ENCODE data around the gene PIGK. TPM values are rescaled to one million over a fixed set of nuclear protein-coding genes. Genes with fewer than 3 reads are reported as not detected.

The PIGK gene
- total and polyA plus RNA-seq, 11 donors, result 6.2 to 42.4 (median 27.0) TPM

- peaks cover 0 to under 1% (median 0%) of the 10 kb centered on the region in 12 donors for H3K9me3 ChIP-seq
These were observed 19.2 kb upstream of the PIGK start for GRCh38 chr1:77238462-77238861.

DNA sequence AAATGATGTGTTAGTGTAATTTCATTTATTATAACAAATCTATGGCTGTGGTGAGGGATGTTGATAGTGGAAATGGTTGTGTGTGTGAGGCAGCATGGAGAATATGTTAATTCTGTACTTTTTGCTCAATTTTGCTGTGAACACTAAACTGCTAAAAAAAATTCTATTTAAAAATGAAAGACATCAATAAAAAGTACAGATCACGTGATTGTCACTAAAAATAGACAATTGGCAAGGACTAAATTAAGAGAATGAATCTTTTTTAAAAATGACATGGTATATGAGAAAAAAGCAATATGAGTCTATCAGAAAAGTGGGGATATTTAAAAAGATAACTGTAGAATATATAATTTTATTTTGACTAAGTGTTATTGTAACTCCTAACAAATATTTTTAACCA is 15.7 kb upstream of the PIGK start:
- 46 to 62% (median 55%) methylated on average over 1 of the region's 1 CpG for WGBS, 4 donors
- no peaks in the 10 kb centered on the region for H3K36me3 ChIP-seq
- H3K27ac ChIP-seq, result no peak overlapping the region
- H3K4me1 ChIP-seq, result no peaks in the 10 kb centered on the region
- H3K27me3 ChIP-seq, result no peaks in the 10 kb centered on the region
- peaks cover 0 to 11% (median 0%) of the 10 kb centered on the region in 12 donors for H3K9me3 ChIP-seq
- DNase-seq (no peak), ATAC-seq (no peak)
- intact Hi-C loops (cut with DNase I), result no loop called here
- no peak overlapping the region for H3K4me3 ChIP-seq
- TF ChIP-seq POLR2A (IDR thresholded peaks at IDR 0.05) (no peak), CTCF (IDR thresholded peaks at IDR 0.05) (no peak)

More at GRCh38 chr1:77238462-77238861, 19.2 kb upstream of the PIGK start:
- 70 to 80% (median 76%) methylated on average over 1 of the region's 1 CpG for WGBS, 4 donors
- no peak overlapping the region for H3K4me3 ChIP-seq
- H3K27me3 ChIP-seq, result peaks cover 0 to 5% (median 0%) of the 10 kb centered on the region in 9 donors
- intact Hi-C loops (cut with DNase I), result no loop called here
- TF ChIP-seq POLR2A (IDR thresholded peaks at IDR 0.05), result no peak
- TF ChIP-seq CTCF (IDR thresholded peaks at IDR 0.05), result no peak
- H3K4me1 ChIP-seq, result no peaks in the 10 kb centered on the region
- no peak for DNase-seq
- no peak for ATAC-seq
- no peak overlapping the region for H3K27ac ChIP-seq
- H3K36me3 ChIP-seq, result no peaks in the 10 kb centered on the region

- intact Hi-C loops (cut with DNase I), result no loop called here
- Histone ChIP-seq H3K4me3 (no peak overlapping the region), H3K27ac (no peak overlapping the region), H3K4me1 (no peaks in the 10 kb centered on the region), H3K9me3 (peaks cover 0 to 11% (median 0%) of the 10 kb centered on the region in 12 donors), H3K27me3 (no peaks in the 10 kb centered on the region), H3K36me3 (no peaks in the 10 kb centered on the region)
- 93 to 97% (median 94%) methylated on average over 1 of the region's 1 CpG for WGBS, 4 donors
- DNase-seq, result no peak
- TF ChIP-seq CTCF (IDR thresholded peaks at IDR 0.05) (no peak), POLR2A (IDR thresholded peaks at IDR 0.05) (no peak)
- ATAC-seq, result no peak
These were observed 14.9 kb upstream of the PIGK start for GRCh38 chr1:77234096-77234495.

DNA sequence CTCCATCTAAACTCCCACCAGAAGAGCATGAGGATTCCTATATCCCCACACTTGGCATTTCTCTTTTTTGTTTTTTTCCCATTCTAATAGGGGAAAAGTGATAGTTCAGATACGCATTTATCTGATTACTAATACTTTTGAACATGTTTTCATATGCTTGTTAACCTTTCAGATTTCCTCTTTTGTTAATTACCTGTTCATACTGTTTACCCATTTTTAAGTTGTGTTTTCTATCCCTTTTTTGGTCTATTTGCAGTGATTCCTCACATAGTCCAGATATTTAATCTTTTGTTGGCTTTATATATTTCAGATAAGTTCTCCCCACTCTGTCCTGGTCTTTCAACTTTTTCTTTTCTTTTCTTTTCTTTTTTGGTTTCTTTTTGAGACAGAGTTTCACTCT is 13.6 kb upstream of the PIGK start:
- peaks cover 0 to 11% (median 0%) of the 10 kb centered on the region in 12 donors for H3K9me3 ChIP-seq
- no peaks in the 10 kb centered on the region for H3K27me3 ChIP-seq
- no peaks in the 10 kb centered on the region for H3K4me1 ChIP-seq
- no peak overlapping the region for H3K27ac ChIP-seq
- ATAC-seq (no peak), DNase-seq (no peak)
- H3K36me3 ChIP-seq, result no peaks in the 10 kb centered on the region
- 86 to 95% (median 94%) methylated on average over 1 of the region's 1 CpG for WGBS, 4 donors
- intact Hi-C loops (cut with DNase I), result no loop called here
- TF ChIP-seq POLR2A (IDR thresholded peaks at IDR 0.05) (no peak), CTCF (IDR thresholded peaks at IDR 0.05) (no peak)
- H3K4me3 ChIP-seq, result no peak overlapping the region

All from heart left ventricle (tissue), 16 donors.